SK-N-SH (cell line): ENCODE data around the gene CHD2. TPM values are rescaled to one million over a fixed set of nuclear protein-coding genes. Genes with fewer than 3 reads are reported as not detected.

Experiments used
- CTCF ChIA-PET: fragments of 300-600, 350-600 bp; formaldehyde crosslinking; extraction: SDS; loops from one replicate; lab custom pipeline; 2021; lab: Yijun Ruan, JAX
- POLR2A ChIA-PET: fragments of 350-600 bp; sonication (Branson Sonifier 250); formaldehyde crosslinking; extraction: SDS; loops from one replicate; lab custom pipeline; 2020; ENCODE audit warnings: antibody characterized with exemption, inconsistent platforms; lab: Yijun Ruan, JAX
- DNase-seq: peaks from one replicate; pipeline ENCODE4 v3.0.0; 2012
- H2AFZ ChIP-seq: fragments of 200-600 bp; sonication (generic); 2 replicates; pipeline ENCODE4 v1.8.1; 2016; ENCODE audit warnings: antibody characterized with exemption, mild to moderate bottlenecking, low read depth
- H3F3A ChIP-seq: fragments of 200-600 bp; sonication (generic); replicated peaks from 2 replicates; pipeline ENCODE3; 2016; ENCODE audit warnings: antibody characterized with exemption, mild to moderate bottlenecking; ENCODE audit not compliant: insufficient read depth
- H3K27ac ChIP-seq, 2 experiments: fragments of 200-500 bp in 1 of 2; fragments of 200-600 bp in 1 of 2; sonication (Bioruptor generic) in 1 of 2; sonication (generic), shearing (Covaris generic) in 1 of 2; 2 replicates each; pipeline versions ENCODE4 v1.5.1 to v1.6.1; 2014 to 2016; ENCODE audit warnings: low read depth in 2 of 2, inconsistent platforms in 1 of 2, low read length in 1 of 2, mild to moderate bottlenecking in 1 of 2, mixed read lengths in 1 of 2
- H3K27me3 ChIP-seq: fragments of 200-600 bp; sonication (generic), shearing (Covaris generic); 2 replicates; pipeline ENCODE4 v1.6.1; 2016; ENCODE audit warnings: mixed run types; ENCODE audit not compliant: insufficient read depth
- H3K36me3 ChIP-seq, 2 experiments: fragments of 200-500 bp in 1 of 2; fragments of 200-600 bp in 1 of 2; sonication (Bioruptor generic) in 1 of 2; sonication (generic) in 1 of 2; replicated peaks in 1 of 2; 2 replicates each; pipeline versions ENCODE3 to v1.5.1; 2014 to 2016; ENCODE audit warnings: low read length in 1 of 2, mild to moderate bottlenecking in 1 of 2; ENCODE audit not compliant: insufficient read depth in 2 of 2, control insufficient read depth in 1 of 2
- H3K4me1 ChIP-seq, 2 experiments: fragments of 200-500 bp in 1 of 2; fragments of 200-600 bp in 1 of 2; sonication (Bioruptor generic) in 1 of 2; sonication (generic), shearing (Covaris generic) in 1 of 2; 2 replicates each; pipeline versions ENCODE4 v1.5.1 to v1.6.1; 2014 to 2016; ENCODE audit warnings: low read depth in 1 of 2, low read length in 1 of 2, mixed run types in 1 of 2; ENCODE audit not compliant: insufficient read depth in 2 of 2, control insufficient read depth in 1 of 2
- H3K4me2 ChIP-seq: fragments of 200-600 bp; sonication (generic), shearing (Covaris generic); 2 replicates; pipeline ENCODE4 v1.6.1; 2017; ENCODE audit warnings: mixed run types
- H3K4me3 ChIP-seq, 2 experiments: fragments of 200-500 bp in 1 of 2; fragments of 200-600 bp in 1 of 2; sonication (Bioruptor generic) in 1 of 2; sonication (generic), shearing (Covaris generic) in 1 of 2; 2 replicates each; pipeline versions ENCODE4 v1.5.1 to v1.8.1; 2014 to 2016; ENCODE audit warnings: low read depth in 2 of 2, inconsistent platforms in 1 of 2, low read length in 1 of 2, mild to moderate bottlenecking in 1 of 2, mixed read lengths in 1 of 2, moderate library complexity in 1 of 2
- H3K79me2 ChIP-seq: fragments of 200-600 bp; sonication (generic); 2 replicates; pipeline ENCODE4 v1.8.1; 2017; ENCODE audit warnings: mild to moderate bottlenecking; ENCODE audit not compliant: insufficient read depth
- H3K9ac ChIP-seq: fragments of 200-600 bp; sonication (generic); 2 replicates; pipeline ENCODE4 v1.6.1; 2017; ENCODE audit warnings: mixed run types
- H3K9me2 ChIP-seq: fragments of 200-600 bp; sonication (generic); 2 replicates; pipeline ENCODE4 v1.6.1; 2017; ENCODE audit warnings: mixed run types
- H3K9me3 ChIP-seq: fragments of 200-600 bp; sonication (generic); 2 replicates; pipeline ENCODE4 v1.6.1; 2017; ENCODE audit warnings: mixed run types, mild to moderate bottlenecking, moderate library complexity
- H4K20me1 ChIP-seq: fragments of 200-600 bp; sonication (generic); 2 replicates; pipeline ENCODE4 v1.6.1; 2017; ENCODE audit warnings: mild to moderate bottlenecking, mixed run types; ENCODE audit not compliant: insufficient read depth
- CHD2 ChIP-seq: fragments of 150-350 bp; IDR thresholded peaks from 2 replicates; pipeline ENCODE4 v1.6.1; 2018; ENCODE audit warnings: low read length; ENCODE audit not compliant: partially characterized antibody
- ELF1 ChIP-seq: IDR thresholded peaks from 2 replicates; pipeline ENCODE4 v1.4.0; 2012
- EP300 ChIP-seq, 2 experiments: IDR thresholded peaks; 2 replicates each; pipeline versions ENCODE4 v1.4.0 to v1.6.1; 2012; ENCODE audit warnings: borderline replicate concordance in 1 of 2, low read depth in 1 of 2, low read length in 1 of 2
- FOXJ3 ChIP-seq: sonication (generic); formaldehyde crosslinking; IDR thresholded peaks from 2 replicates; pipeline ENCODE4 v1.5.1; 2020; ENCODE audit warnings: mild to moderate bottlenecking, missing genetic modification reagents
- GABPA ChIP-seq: IDR thresholded peaks from 2 replicates; pipeline ENCODE4 v1.4.0; 2012; ENCODE audit warnings: low read depth, mild to moderate bottlenecking
- IRF3 ChIP-seq: fragments of 150-350 bp; IDR thresholded peaks from 2 replicates; pipeline ENCODE4 v1.6.1; 2016; ENCODE audit warnings: mild to moderate bottlenecking, low read depth, low read length
- MEF2A ChIP-seq: IDR thresholded peaks from 2 replicates; pipeline ENCODE4 v1.4.0; 2012; ENCODE audit warnings: low read depth, borderline replicate concordance
- MXI1 ChIP-seq: IDR thresholded peaks from 2 replicates; pipeline ENCODE4 v1.6.1; 2012; ENCODE audit warnings: mild to moderate bottlenecking, low read depth, low read length, improper control_type of control experiment
- NFIC ChIP-seq: IDR thresholded peaks from 2 replicates; pipeline ENCODE4 v1.4.0; 2012; ENCODE audit warnings: borderline replicate concordance
- NRF1 ChIP-seq: IDR thresholded peaks from 2 replicates; pipeline ENCODE4 v1.6.1; 2012; ENCODE audit warnings: low read depth, mild to moderate bottlenecking, low read length
- POLR2AphosphoS5 ChIP-seq: IDR thresholded peaks from 2 replicates; pipeline ENCODE4 v1.6.1; 2012; ENCODE audit warnings: low read depth, low read length
- RAD21 ChIP-seq: IDR thresholded peaks from 2 replicates; pipeline ENCODE4 v1.6.1; 2012; ENCODE audit warnings: mild to moderate bottlenecking, low read length
- REST ChIP-seq: IDR thresholded peaks from 2 replicates; pipeline ENCODE4 v1.6.1; 2012; ENCODE audit warnings: mild to moderate bottlenecking, low read depth, low read length, moderate library complexity
- SIN3A ChIP-seq: IDR thresholded peaks from 2 replicates; pipeline ENCODE4 v1.6.1; 2012; ENCODE audit warnings: low read depth, mild to moderate bottlenecking, low read length, moderate library complexity, borderline replicate concordance
- SMC3 ChIP-seq: IDR thresholded peaks from 2 replicates; pipeline ENCODE4 v1.6.1; 2012; ENCODE audit warnings: low read depth, low read length, improper control_type of control experiment
- TEAD4 ChIP-seq: IDR thresholded peaks from 2 replicates; pipeline ENCODE4 v1.4.0; 2012; ENCODE audit warnings: mild to moderate bottlenecking, borderline replicate concordance; ENCODE audit not compliant: insufficient read depth
- USF1 ChIP-seq: IDR thresholded peaks from 2 replicates; pipeline ENCODE4 v1.4.0; 2012; ENCODE audit warnings: low read depth, borderline replicate concordance
- USF2 ChIP-seq: fragments of 150-350 bp; IDR thresholded peaks from 2 replicates; pipeline ENCODE4 v1.6.1; 2017; ENCODE audit warnings: antibody characterized with exemption, low read length, low read depth, borderline replicate concordance
- YY1 ChIP-seq: IDR thresholded peaks from 2 replicates; pipeline ENCODE4 v1.4.0; 2012; ENCODE audit warnings: low read depth, mild to moderate bottlenecking
- ZBTB33 ChIP-seq: IDR thresholded peaks from 2 replicates; pipeline ENCODE4 v1.4.0; 2012; ENCODE audit warnings: low read depth, borderline replicate concordance
- WGBS: methylation state at CpG from one replicate; pipeline ENCODE4 v1.1.6; 2017; ENCODE audit warnings: low lambda C conversion rate; 5-methylcytosine and 5-hydroxymethylcytosine counted together
- polyA plus RNA-seq, 3 experiments: library from polyadenylated mRNA; depleted of rRNA; stranded (reverse); fragments of >200 nt; gene quantifications; 2 replicates each; pipeline ENCODE4 v1.2.3, GENCODE V29; 2012

Gene CHD2
- polyA plus RNA-seq, 1 of the 3 experiments (the other 2 are of a cell fraction): 25.3 TPM

GRCh38 chr15:92885224-92886041 is 14.7 kb upstream of the CHD2 start:
- Histone ChIP-seq H3K9me2 (no peaks in the 10 kb centered on the region), H3K4me1 (peaks cover 20 to 22% of the 10 kb centered on the region in 2 experiments; a peak in 3 of 4 replicates), H4K20me1 (peaks cover 32% of the 10 kb centered on the region; the same call in 1 of the 2 replicates), H2AFZ (0 out of 2 replicates have a peak overlapping the region, but pooled peaks have one; percentile 1), H3K27ac (peak overlapping the region; percentile 91 to 97), H3K79me2 (peaks cover 76% of the 10 kb centered on the region), H3K27me3 (no peaks in the 10 kb centered on the region), H3K4me3 (peak overlapping the region; percentile 77 to 86; a peak in 3 of 4 replicates), H3K9ac (peak overlapping the region; percentile 99), H3K4me2 (peak overlapping the region; percentile 64), H3F3A (no peaks in the 10 kb centered on the region), H3K36me3 (peaks cover 43 to 57% of the 10 kb centered on the region in 2 experiments), H3K9me3 (no peaks in the 10 kb centered on the region)
- CTCF ChIA-PET: interaction anchor here (0.7 to 3.4 kb wide), 4 partner anchors 15 to 77 kb away, joined by 3 to 10 read pairs (median 4); partner anchors contain the start of gene CHD2
- TF ChIP-seq MEF2A: no peak
- TF ChIP-seq USF1: no peak
- no peak for TF ChIP-seq NFIC
- no peak for TF ChIP-seq NRF1
- TF ChIP-seq CHD2: no peak
- no peak for TF ChIP-seq SMC3
- no peak for TF ChIP-seq IRF3
- TF ChIP-seq SIN3A: no peak
- TF ChIP-seq ELF1: no peak
- TF ChIP-seq RAD21: no peak
- TF ChIP-seq REST: no peak
- no peak for TF ChIP-seq POLR2AphosphoS5
- no peak for TF ChIP-seq TEAD4
- no peak for TF ChIP-seq YY1
- TF ChIP-seq USF2: no peak
- TF ChIP-seq GABPA: no peak
- TF ChIP-seq EP300 (IDR thresholded peaks at IDR 0.05; ENCODE audit: borderline replicate concordance in 1 of 2, low read depth in 1 of 2, low read length in 1 of 2): no peak
- no peak for TF ChIP-seq MXI1
- TF ChIP-seq FOXJ3 (CRISPR knock-in tag): no peak
- TF ChIP-seq ZBTB33: no peak
- WGBS: 10% methylated on average over 3 of the region's 3 CpGs
- DNase-seq: no peak
- POLR2A ChIA-PET: interaction anchor here (0.6 to 3.8 kb wide), 4 partner anchors 15 to 77 kb away, joined by 3 to 63 read pairs (median 4); partner anchors contain the start of gene CHD2
